Gastroesophageal sphincter (tissue), 4 donors: ENCODE results near the gene SRRM5. TPM values are rescaled to one million over a fixed set of nuclear protein-coding genes. Genes with fewer than 3 reads are reported as not detected.

Experiments
- ATAC-seq: fragments of 150-250 bp; one replicate; pipeline ENCODE4 v1.9.1; 2016; ENCODE audit warnings: mild to moderate bottlenecking, moderate library complexity
- H3K27ac ChIP-seq, 4 donors: fragments of 200-600 bp; sonication (generic) in 3 of 4; 1 replicate in 3 of 4; 2 replicates in 1 of 4; pipeline ENCODE4 v1.5.1; 2016 to 2019
- H3K27me3 ChIP-seq: fragments of 200-600 bp; sonication (generic); one replicate; pipeline ENCODE4 v1.5.1; 2019
- H3K36me3 ChIP-seq, 2 donors: fragments of 200-600 bp; sonication (generic); one replicate each; pipeline ENCODE4 v1.5.1; 2019; ENCODE audit warnings: control low read depth in 1 of 2
- H3K4me1 ChIP-seq, 3 donors: fragments of 200-600 bp; sonication (generic); 1 replicate in 2 of 3; 2 replicates in 1 of 3; pipeline ENCODE4 v1.5.1; 2016 to 2019; ENCODE audit warnings: control low read depth in 2 of 3
- H3K4me3 ChIP-seq, 2 donors: fragments of 200-600 bp; sonication (generic); one replicate each; pipeline ENCODE4 v1.5.1; 2019; ENCODE audit warnings: mild to moderate bottlenecking in 1 of 2, moderate library complexity in 1 of 2
- H3K9me3 ChIP-seq, 3 donors: fragments of 200-600 bp; sonication (generic); one replicate each; pipeline ENCODE4 v1.5.1; 2017 to 2019; ENCODE audit warnings: control low read depth in 2 of 3
- EP300 ChIP-seq: sonication (generic); formaldehyde crosslinking; IDR thresholded peaks from one replicate; pipeline ENCODE4 v1.6.1; 2017; ENCODE audit warnings: antibody characterized with exemption, mild to moderate bottlenecking
- POLR2A ChIP-seq, 2 donors: fragments of 450-650 bp; IDR thresholded peaks; one replicate each; pipeline ENCODE4 v1.6.1; 2017; ENCODE audit warnings: antibody characterized with exemption in 2 of 2, mild to moderate bottlenecking in 2 of 2, moderate library complexity in 1 of 2
- POLR2AphosphoS5 ChIP-seq: sonication (generic); formaldehyde crosslinking; IDR thresholded peaks from one replicate; pipeline ENCODE4 v1.6.1; 2017; ENCODE audit warnings: antibody characterized with exemption
- WGBS, 2 donors: methylation state at CpG; one replicate each; pipeline ENCODE4 v1.1.5; 2018; ENCODE audit warnings: low coverage in 1 of 2; 5-methylcytosine and 5-hydroxymethylcytosine counted together
- total RNA-seq, 4 donors: library from RNA; depleted of rRNA; stranded (reverse); fragments of >200 nt; gene quantifications; one replicate each; pipeline ENCODE4 v1.1.0, GENCODE V29; 2016
- TF ChIP-seq, protein P1 (sequence below), 4 experiments: fragments of 200-600 bp in 2 of 4; fragments of 450-650 bp in 2 of 4; sonication (generic) in 1 of 4; IDR thresholded peaks; one replicate each; pipeline ENCODE4 v1.5.1; 2017 to 2019; ENCODE audit warnings: antibody characterized with exemption in 4 of 4, mild to moderate bottlenecking in 2 of 4, moderate library complexity in 2 of 4

The SRRM5 gene
- total RNA-seq, 4 donors from 2014 or later, result 0.13 TPM; not detected in 3

DNA sequence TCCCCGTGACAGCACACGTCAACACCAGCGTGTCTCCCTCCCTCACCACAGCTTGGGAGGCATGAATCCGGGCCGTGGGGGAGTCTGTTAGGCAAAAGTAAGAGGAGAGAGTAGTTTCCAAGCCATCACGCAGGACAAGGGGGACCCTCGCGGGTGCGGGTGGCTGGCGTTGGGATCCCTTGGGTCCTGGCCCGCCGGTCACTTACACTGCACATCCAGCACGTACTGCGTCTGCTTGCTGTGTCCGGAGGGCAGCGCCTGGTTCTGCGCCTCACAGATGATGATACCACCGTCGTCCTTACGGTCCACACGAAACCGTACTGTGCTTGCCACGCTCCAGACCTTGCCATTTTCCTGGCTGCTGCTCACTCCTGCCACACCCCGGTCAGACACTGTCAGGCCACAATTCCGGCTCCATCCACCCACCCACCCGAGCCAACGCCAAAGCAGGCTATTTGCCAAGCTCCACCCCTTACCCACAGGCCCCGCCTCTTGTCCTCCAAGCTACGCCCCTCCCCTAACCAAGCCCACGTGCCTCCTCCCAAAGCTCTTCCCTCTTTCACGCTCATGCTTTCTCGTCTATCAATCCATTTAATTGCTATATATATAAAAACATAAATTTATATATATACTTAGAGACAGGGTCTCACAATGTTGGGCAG is 14.2 kb downstream of the SRRM5 start:
- WGBS, 2 donors, result 67 to 72% methylated on average over 6 to 18 of the region's 32 CpGs
- peaks cover 0 to under 1% (median 0%) of the 10 kb centered on the region in 3 donors for H3K4me1 ChIP-seq
- TF ChIP-seq POLR2A (IDR thresholded peaks at IDR 0.05), result no peak
- TF ChIP-seq EP300, result no peak
- TF ChIP-seq, protein P1, sequence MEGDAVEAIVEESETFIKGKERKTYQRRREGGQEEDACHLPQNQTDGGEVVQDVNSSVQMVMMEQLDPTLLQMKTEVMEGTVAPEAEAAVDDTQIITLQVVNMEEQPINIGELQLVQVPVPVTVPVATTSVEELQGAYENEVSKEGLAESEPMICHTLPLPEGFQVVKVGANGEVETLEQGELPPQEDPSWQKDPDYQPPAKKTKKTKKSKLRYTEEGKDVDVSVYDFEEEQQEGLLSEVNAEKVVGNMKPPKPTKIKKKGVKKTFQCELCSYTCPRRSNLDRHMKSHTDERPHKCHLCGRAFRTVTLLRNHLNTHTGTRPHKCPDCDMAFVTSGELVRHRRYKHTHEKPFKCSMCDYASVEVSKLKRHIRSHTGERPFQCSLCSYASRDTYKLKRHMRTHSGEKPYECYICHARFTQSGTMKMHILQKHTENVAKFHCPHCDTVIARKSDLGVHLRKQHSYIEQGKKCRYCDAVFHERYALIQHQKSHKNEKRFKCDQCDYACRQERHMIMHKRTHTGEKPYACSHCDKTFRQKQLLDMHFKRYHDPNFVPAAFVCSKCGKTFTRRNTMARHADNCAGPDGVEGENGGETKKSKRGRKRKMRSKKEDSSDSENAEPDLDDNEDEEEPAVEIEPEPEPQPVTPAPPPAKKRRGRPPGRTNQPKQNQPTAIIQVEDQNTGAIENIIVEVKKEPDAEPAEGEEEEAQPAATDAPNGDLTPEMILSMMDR (IDR thresholded peaks at IDR 0.05), result no peak
- TF ChIP-seq POLR2AphosphoS5, result no peak
- H3K9me3 ChIP-seq, result no peaks in the 10 kb centered on the region
- no peak overlapping the region for H3K27ac ChIP-seq
- H3K36me3 ChIP-seq, result peaks cover 0 to 9% of the 10 kb centered on the region in 2 donors
- no peak for ATAC-seq
- no peak overlapping the region for H3K4me3 ChIP-seq
- no peaks in the 10 kb centered on the region for H3K27me3 ChIP-seq

DNA sequence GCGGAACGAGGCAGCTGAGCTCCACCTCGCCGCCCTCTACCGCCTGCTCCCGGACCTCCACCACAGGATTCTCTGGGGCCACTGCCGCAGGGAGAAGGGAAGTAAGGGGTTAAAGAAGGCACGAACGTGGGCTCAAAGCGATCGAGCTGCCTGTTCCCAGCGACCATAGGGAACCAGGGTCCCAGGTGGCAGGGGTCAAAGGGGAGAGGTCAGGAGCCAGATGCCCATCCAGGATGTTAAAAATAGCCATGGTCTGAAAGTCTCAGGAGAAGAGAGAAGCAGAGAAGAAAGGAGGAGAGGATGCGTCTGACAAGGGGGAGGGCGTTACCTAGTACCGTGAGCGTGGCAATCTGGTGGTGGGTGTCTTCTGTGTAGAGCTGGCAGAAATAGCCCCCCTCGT is 14.9 kb downstream of the SRRM5 start:
- peaks cover 0 to 9% of the 10 kb centered on the region in 2 donors for H3K36me3 ChIP-seq
- ATAC-seq, result no peak
- no peak overlapping the region for H3K27ac ChIP-seq
- TF ChIP-seq POLR2A (IDR thresholded peaks at IDR 0.05) (no peak), EP300 (no peak), POLR2AphosphoS5 (no peak)
- TF ChIP-seq, protein P1 (IDR thresholded peaks at IDR 0.05), result no peak
- H3K9me3 ChIP-seq, result no peaks in the 10 kb centered on the region
- H3K4me1 ChIP-seq, result no peaks in the 10 kb centered on the region
- no peak overlapping the region for H3K4me3 ChIP-seq
- WGBS, 2 donors, result 74 to 80% methylated on average over 2 to 4 of the region's 17 CpGs
- H3K27me3 ChIP-seq, result no peaks in the 10 kb centered on the region

DNA sequence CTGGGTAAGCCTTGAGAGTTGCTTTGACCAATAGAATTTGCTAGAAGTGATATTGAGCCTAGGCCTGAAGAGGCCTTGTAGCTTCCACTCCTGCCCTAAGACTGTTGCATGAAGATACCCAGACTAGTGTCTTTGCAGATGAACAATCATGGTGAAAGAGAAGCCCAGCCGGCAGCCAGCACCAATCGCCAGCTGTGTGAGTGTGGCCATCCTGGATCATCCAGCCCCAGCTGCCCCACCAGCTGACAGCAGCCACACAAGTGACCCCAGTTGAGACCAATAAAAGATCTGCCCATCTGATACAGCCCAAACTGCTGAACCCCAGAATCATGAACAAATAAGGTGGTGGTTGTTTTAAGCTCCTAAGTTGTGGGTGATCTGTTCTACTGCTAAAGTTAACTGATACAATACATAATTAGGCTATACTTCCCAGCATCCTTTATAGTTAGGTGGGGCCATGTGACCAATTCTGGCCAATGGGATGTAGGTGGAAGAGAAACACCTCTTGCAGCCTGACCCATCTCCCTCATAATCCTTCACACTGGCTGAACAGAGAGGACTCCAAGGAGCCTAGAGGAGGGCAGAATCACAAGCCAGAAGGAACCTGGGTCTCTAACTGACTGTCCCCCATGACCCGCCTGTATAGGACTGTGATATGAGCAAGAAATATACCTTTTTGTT is 16.9 kb downstream of the SRRM5 start:
- H3K27me3 ChIP-seq, result no peaks in the 10 kb centered on the region
- TF ChIP-seq, protein P1 (IDR thresholded peaks at IDR 0.05), result no peak
- TF ChIP-seq POLR2A (IDR thresholded peaks at IDR 0.05) (no peak), EP300 (no peak), POLR2AphosphoS5 (no peak)
- no peaks in the 10 kb centered on the region for H3K4me1 ChIP-seq
- no peak for ATAC-seq
- H3K36me3 ChIP-seq, result peaks cover 0 to 5% of the 10 kb centered on the region in 2 donors
- WGBS, 2 donors, result 100% methylated on average over 1 of the region's 3 CpGs
- no peak overlapping the region for H3K4me3 ChIP-seq
- H3K27ac ChIP-seq, result no peak overlapping the region
- H3K9me3 ChIP-seq, result no peaks in the 10 kb centered on the region

DNA sequence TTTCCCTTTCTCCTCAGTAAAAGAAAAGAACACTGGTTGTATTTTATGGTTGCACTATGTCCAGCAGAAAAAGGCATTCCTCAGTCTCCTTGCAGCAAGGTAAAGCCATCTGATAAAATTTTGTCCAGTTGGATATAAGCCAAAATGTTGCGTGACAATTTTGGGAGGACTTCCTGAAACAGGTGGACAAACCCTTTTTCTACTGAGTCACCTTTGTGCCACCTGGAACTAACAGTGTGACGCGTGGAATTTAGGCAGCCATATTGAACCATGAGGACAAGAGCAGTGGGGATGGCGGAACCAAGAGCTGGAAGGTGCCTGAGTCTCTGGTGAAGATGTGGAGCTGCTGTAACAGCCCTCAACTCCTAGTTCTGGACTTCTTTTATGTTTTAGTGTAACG is 19.6 kb downstream of the SRRM5 start:
- H3K4me3 ChIP-seq, result no peak overlapping the region

More for the DNA sequence above, 19.6 kb downstream of the SRRM5 start:
- H3K9me3 ChIP-seq, result no peaks in the 10 kb centered on the region
- H3K4me1 ChIP-seq, result peaks cover 0 to 15% (median 0%) of the 10 kb centered on the region in 3 donors
- no peak overlapping the region for H3K27ac ChIP-seq
- H3K27me3 ChIP-seq, result no peaks in the 10 kb centered on the region
- ATAC-seq, result no peak
- no peaks in the 10 kb centered on the region for H3K36me3 ChIP-seq
- TF ChIP-seq, protein P1 (IDR thresholded peaks at IDR 0.05), result no peak
- TF ChIP-seq POLR2A (IDR thresholded peaks at IDR 0.05) (no peak), EP300 (no peak)
- WGBS, 2 donors, result 89 to 91% methylated on average over 5 of the region's 5 CpGs
